Left ventricle myocardium superior (tissue), 1 donor: Measurements from ENCODE around the gene BRIX1. TPM values are rescaled to one million over a fixed set of nuclear protein-coding genes. Genes with fewer than 3 reads are reported as not detected.
"Not testable (repeated sequence)": the region's sequence is repeated elsewhere in the genome, so short reads cannot be mapped to it uniquely, and the experiment has no call there.

Source experiments
- ATAC-seq: fragments of 200-7000 bp; cut with Tn5 transposase; one replicate; pipeline ENCODE4 v1.9.1; 2020; ENCODE audit warnings: mild to moderate bottlenecking, moderate library complexity
- DNase-seq: peaks from one replicate; pipeline ENCODE4 v3.0.0-alpha.2; 2020
- intact Hi-C: fragments of 100-400 bp; cut with micrococcal nuclease; formaldehyde crosslinking; loops from one replicate; pipeline ENCODE4 v1.11.0; 2022
- total RNA-seq: library from RNA; stranded (reverse); fragmentation: NEBNext Ultra II Directional; extraction: Animal tissue kit (Norgen Biotek cat#: 25700); gene quantifications from one replicate; pipeline ENCODE4 v1.2.1, GENCODE V29; 2021
- donor health status: DM: no; HTN: yes; CAD: no; lungs with severe emphysema.

Gene BRIX1
- total RNA-seq, 1 donor from 2014 or later = 10.5 TPM

- DNase-seq (no peak), ATAC-seq (peak; percentile 77)
- intact Hi-C loops = no loop called here
Measured at GRCh38 chr5:34944460-34945047, 29.0 kb downstream of the BRIX1 start.

GRCh38 chr5:34957321-34957720 is 41.8 kb downstream of the BRIX1 start:
- DNase-seq (no peak), ATAC-seq (no peak)
- intact Hi-C loops = loop anchor here (5.0 kb wide), 1 partner anchor 225 kb away; no protein-coding TSS in a partner anchor

- intact Hi-C loops = loop anchor here (5.0 kb wide), 1 partner anchor 224 kb away; no protein-coding TSS in a partner anchor
- ATAC-seq = peak; percentile 56
Measured at GRCh38 chr5:34957857-34958690, 42.6 kb downstream of the BRIX1 start.

GRCh38 chr5:34959323-34959722 is 43.8 kb downstream of the BRIX1 start:
- ATAC-seq = no peak
- DNase-seq = no peak
- intact Hi-C loops = loop anchor here (5.0 kb wide), 1 partner anchor 223 kb away; no protein-coding TSS in a partner anchor

More at GRCh38 chr5:34957857-34958690, 42.6 kb downstream of the BRIX1 start:
- DNase-seq = no peak

- DNase-seq (no peak), ATAC-seq (no peak)
- intact Hi-C loops = no loop called here
Measured at GRCh38 chr5:34967540-34967939, 52.0 kb downstream of the BRIX1 start.

- no peak for DNase-seq
- ATAC-seq = no peak
Measured at GRCh38 chr5:34968258-34968657, 52.7 kb downstream of the BRIX1 start.

GRCh38 chr5:34970552-34970951 is 55.0 kb downstream of the BRIX1 start:
- intact Hi-C loops = no loop called here
- DNase-seq (no peak), ATAC-seq (no peak)

More at GRCh38 chr5:34968258-34968657, 52.7 kb downstream of the BRIX1 start:
- intact Hi-C loops = no loop called here

- DNase-seq, intact Hi-C loops, ATAC-seq: not testable (repeated sequence)
Measured at GRCh38 chr5:34971655-34972054, 56.1 kb downstream of the BRIX1 start.

Other genes with a start within 250 kb of the BRIX1 start
- not detected for gene TTC23L, start 76.5 kb upstream of the BRIX1 start, total RNA-seq
- gene RAD1, start 207 bp upstream of the BRIX1 start, total RNA-seq = 23.7 TPM
- gene DNAJC21, start 13.8 kb downstream of the BRIX1 start, total RNA-seq = 54.8 TPM
- gene AGXT2, start 132.2 kb downstream of the BRIX1 start, total RNA-seq = not detected